GM03348 (cell line): Measurements from ENCODE around the gene MAG.
A peak's percentile ranks its signal among the peaks of the same experiment; 100 is the strongest.
"Not testable (repeated sequence)": the region's sequence is repeated elsewhere in the genome, so short reads cannot be mapped to it uniquely, and the experiment has no call there.

ENCODE experiments used
- DNase-seq: peaks from one replicate; pipeline ENCODE4 v3.0.0; 2012; ENCODE audit warnings: low spot score

Gene MAG

GRCh38 chr19:35346193-35347052 is 54.5 kb downstream of the MAG start:
- DNase-seq = no peak

- no peak for DNase-seq
Observed at GRCh38 chr19:35347171-35347929, 55.4 kb downstream of the MAG start, which contains the start of gene FFAR1. Gene FFAR1, plus strand, starts transcription at chr19:35347902. Its CDS starts 3,650 bp downstream, at chr19:35351552.

- no peak for DNase-seq
Observed at GRCh38 chr19:35347930-35348298, 56.0 kb downstream of the MAG start.

GRCh38 chr19:35348911-35349611 is 57.1 kb downstream of the MAG start:
- DNase-seq = no peak

GRCh38 chr19:35349614-35350521 is 57.9 kb downstream of the MAG start:
- no peak for DNase-seq

GRCh38 chr19:35350591-35350990 is 58.6 kb downstream of the MAG start:
- DNase-seq = no peak

- DNase-seq = no peak
Observed at GRCh38 chr19:35351411-35352176, 59.6 kb downstream of the MAG start.

GRCh38 chr19:35352177-35352447 is 60.2 kb downstream of the MAG start:
- no peak for DNase-seq

GRCh38 chr19:35352448-35353304 is 60.7 kb downstream of the MAG start:
- peak; percentile 91 for DNase-seq

- no peak for DNase-seq
Observed at GRCh38 chr19:35353635-35354034, 61.7 kb downstream of the MAG start.

- DNase-seq = no peak
Observed at GRCh38 chr19:35354898-35355297, 62.9 kb downstream of the MAG start.

GRCh38 chr19:35355791-35356460 is 64.0 kb downstream of the MAG start:
- no peak for DNase-seq

GRCh38 chr19:35357867-35358573 is 66.1 kb downstream of the MAG start, which contains the start of gene FFAR3:
Gene FFAR3, plus strand, starts transcription at chr19:35358460. Its CDS starts 431 bp downstream, at chr19:35358891.
- peak; percentile 51 for DNase-seq

- DNase-seq = not testable (repeated sequence)
Observed at GRCh38 chr19:35358834-35359233, 66.9 kb downstream of the MAG start.

GRCh38 chr19:35359395-35359794 is 67.4 kb downstream of the MAG start:
- DNase-seq = not testable (repeated sequence)

- DNase-seq = not testable (repeated sequence)
Observed at GRCh38 chr19:35360081-35360480, 68.1 kb downstream of the MAG start.

GRCh38 chr19:35360880-35361420 is 69.0 kb downstream of the MAG start:
- DNase-seq = no peak

- no peak for DNase-seq
Observed at GRCh38 chr19:35362261-35363000, 70.5 kb downstream of the MAG start.
